ENCODE data around the gene SMIM28.

GRCh38 chr6:138397128-138398122, 19.7 kb downstream of the SMIM28 start:
- no peak for TF ChIP-seq HDGF (IDR thresholded peaks at IDR 0.05; ENCODE audit: borderline replicate concordance)
- no peak for TF ChIP-seq SP1 (IDR thresholded peaks at IDR 0.05)
- no peak for TF ChIP-seq ELF4 (IDR thresholded peaks at IDR 0.05)
- no peak for TF ChIP-seq PKNOX1 (IDR thresholded peaks at IDR 0.05)
- TF ChIP-seq TARDBP (IDR thresholded peaks at IDR 0.05): no peak
- TF ChIP-seq LEF1 (IDR thresholded peaks at IDR 0.05; ENCODE audit: borderline replicate concordance): no peak
- no peak for TF ChIP-seq FOXA1 (IDR thresholded peaks at IDR 0.05)

Measured in HEK293T (cell line).